ENCODE measurements around the gene CACNA1A.

Gene CACNA1A

GRCh38 chr19:13267889-13268288, 238.4 kb downstream of the CACNA1A start:
- H3K36me3 ChIP-seq (ENCODE audit: control insufficient read depth in 1 of 2, insufficient read depth in 2 of 2, low read depth in 1 of 2, low read length in 2 of 2), result peaks cover 0 to 28% of the 10 kb centered on the region in 2 experiments
- no peak for DNase-seq
- 96% methylated on average over 3 of the region's 4 CpGs for WGBS

GRCh38 chr19:13267131-13267530, 239.1 kb downstream of the CACNA1A start:
- Histone ChIP-seq H3K36me3 (ENCODE audit: control insufficient read depth in 1 of 2, insufficient read depth in 2 of 2, low read depth in 1 of 2, low read length in 2 of 2) (peaks cover 0 to 24% of the 10 kb centered on the region in 2 experiments), H3K9ac (ENCODE audit: low read length) (no peak overlapping the region), H3K4me1 (ENCODE audit: control insufficient read depth, insufficient read depth, low read depth, low read length) (no peaks in the 10 kb centered on the region), H3K79me1 (replicated peaks; ENCODE audit: low read length, poor library complexity, severe bottlenecking) (no peaks in the 10 kb centered on the region), H4K91ac (ENCODE audit: low read length) (no peak overlapping the region), H3K27me3 (ENCODE audit: control insufficient read depth in 1 of 2, insufficient read depth in 1 of 2, low read length in 2 of 2) (peaks cover 0 to 12% of the 10 kb centered on the region in 2 experiments), H3K9me3 (ENCODE audit: control insufficient read depth, low read length) (no peaks in the 10 kb centered on the region), H3K4ac (ENCODE audit: low read depth in 1 of 2, low read length in 2 of 2) (no peak overlapping the region), H4K8ac (ENCODE audit: low read length) (no peak overlapping the region), H2BK5ac (ENCODE audit: low read depth, low read length, poor library complexity, severe bottlenecking) (no peak overlapping the region), H2BK15ac (ENCODE audit: low read depth, poor library complexity, severe bottlenecking) (no peak overlapping the region), H3K4me3 (ENCODE audit: insufficient read depth in 1 of 2, low read depth in 1 of 2, low read length in 2 of 2) (no peak overlapping the region), H3K4me2 (ENCODE audit: low read length, poor library complexity, severe bottlenecking) (no peak overlapping the region), H2BK12ac (ENCODE audit: low read length in 2 of 2) (no peak overlapping the region), H3K23ac (ENCODE audit: low read length in 2 of 2) (no peak overlapping the region), H2AFZ (ENCODE audit: low read depth, low read length) (no peak overlapping the region), H3K27ac (ENCODE audit: low read length, poor library complexity, severe bottlenecking) (no peak overlapping the region), H2AK5ac (ENCODE audit: low read length, severe bottlenecking) (no peak overlapping the region), H2BK120ac (ENCODE audit: low read depth, low read length) (no peak overlapping the region), H3K14ac (ENCODE audit: low read length in 2 of 2) (no peak overlapping the region), H3K18ac (ENCODE audit: low read depth in 1 of 2, low read length in 2 of 2) (no peak overlapping the region)
- 94% methylated on average over 15 of the region's 15 CpGs for WGBS
- DNase-seq, result no peak

More at GRCh38 chr19:13267889-13268288, 238.4 kb downstream of the CACNA1A start:
- H2BK120ac ChIP-seq (ENCODE audit: low read depth, low read length), result no peak overlapping the region
- no peak overlapping the region for H2BK5ac ChIP-seq (ENCODE audit: low read depth, low read length, poor library complexity, severe bottlenecking)
- no peak overlapping the region for H4K8ac ChIP-seq (ENCODE audit: low read length)
- H3K4ac ChIP-seq (ENCODE audit: low read depth in 1 of 2, low read length in 2 of 2), result no peak overlapping the region
- H3K4me3 ChIP-seq (ENCODE audit: insufficient read depth in 1 of 2, low read depth in 1 of 2, low read length in 2 of 2), result no peak overlapping the region
- H3K14ac ChIP-seq (ENCODE audit: low read length in 2 of 2), result no peak overlapping the region
- H4K91ac ChIP-seq (ENCODE audit: low read length), result no peak overlapping the region
- H3K79me1 ChIP-seq (replicated peaks; ENCODE audit: low read length, poor library complexity, severe bottlenecking), result no peaks in the 10 kb centered on the region
- H3K27me3 ChIP-seq (ENCODE audit: control insufficient read depth in 1 of 2, insufficient read depth in 1 of 2, low read length in 2 of 2), result peaks cover 0 to 12% of the 10 kb centered on the region in 2 experiments
- no peak overlapping the region for H2BK15ac ChIP-seq (ENCODE audit: low read depth, poor library complexity, severe bottlenecking)
- no peak overlapping the region for H3K9ac ChIP-seq (ENCODE audit: low read length)
- H2BK12ac ChIP-seq (ENCODE audit: low read length in 2 of 2), result no peak overlapping the region
- no peak overlapping the region for H3K27ac ChIP-seq (ENCODE audit: low read length, poor library complexity, severe bottlenecking)
- no peak overlapping the region for H2AFZ ChIP-seq (ENCODE audit: low read depth, low read length)
- no peaks in the 10 kb centered on the region for H3K4me1 ChIP-seq (ENCODE audit: control insufficient read depth, insufficient read depth, low read depth, low read length)
- no peak overlapping the region for H3K23ac ChIP-seq (ENCODE audit: low read length in 2 of 2)
- no peak overlapping the region for H3K4me2 ChIP-seq (ENCODE audit: low read length, poor library complexity, severe bottlenecking)
- H3K9me3 ChIP-seq (ENCODE audit: control insufficient read depth, low read length), result no peaks in the 10 kb centered on the region
- no peak overlapping the region for H2AK5ac ChIP-seq (ENCODE audit: low read length, severe bottlenecking)
- no peak overlapping the region for H3K18ac ChIP-seq (ENCODE audit: low read depth in 1 of 2, low read length in 2 of 2)

- Histone ChIP-seq H3K9me3 (ENCODE audit: control insufficient read depth, low read length) (no peaks in the 10 kb centered on the region), H3K9ac (ENCODE audit: low read length) (peak overlapping the region; percentile 25), H4K8ac (ENCODE audit: low read length) (no peak overlapping the region), H3K27me3 (ENCODE audit: control insufficient read depth in 1 of 2, insufficient read depth in 1 of 2, low read length in 2 of 2) (peaks cover 0 to 12% of the 10 kb centered on the region in 2 experiments), H2BK5ac (ENCODE audit: low read depth, low read length, poor library complexity, severe bottlenecking) (no peak overlapping the region), H2BK12ac (ENCODE audit: low read length in 2 of 2) (no peak overlapping the region), H3K4me2 (ENCODE audit: low read length, poor library complexity, severe bottlenecking) (no peak overlapping the region), H3K36me3 (ENCODE audit: control insufficient read depth in 1 of 2, insufficient read depth in 2 of 2, low read depth in 1 of 2, low read length in 2 of 2) (peaks cover 0 to 9% of the 10 kb centered on the region in 2 experiments), H4K91ac (ENCODE audit: low read length) (no peak overlapping the region), H2AFZ (ENCODE audit: low read depth, low read length) (no peak overlapping the region), H3K14ac (ENCODE audit: low read length in 2 of 2) (no peak overlapping the region), H3K79me1 (replicated peaks; ENCODE audit: low read length, poor library complexity, severe bottlenecking) (no peaks in the 10 kb centered on the region), H3K4ac (ENCODE audit: low read depth in 1 of 2, low read length in 2 of 2) (no peak overlapping the region), H3K18ac (ENCODE audit: low read depth in 1 of 2, low read length in 2 of 2) (no peak overlapping the region), H2BK15ac (ENCODE audit: low read depth, poor library complexity, severe bottlenecking) (no peak overlapping the region), H3K27ac (ENCODE audit: low read length, poor library complexity, severe bottlenecking) (no peak overlapping the region), H3K23ac (ENCODE audit: low read length in 2 of 2) (no peak overlapping the region), H3K4me1 (ENCODE audit: control insufficient read depth, insufficient read depth, low read depth, low read length) (peaks cover 3% of the 10 kb centered on the region), H2BK120ac (ENCODE audit: low read depth, low read length) (no peak overlapping the region), H2AK5ac (ENCODE audit: low read length, severe bottlenecking) (no peak overlapping the region), H3K4me3 (ENCODE audit: insufficient read depth in 1 of 2, low read depth in 1 of 2, low read length in 2 of 2) (no peak overlapping the region)
- WGBS, result 45% methylated on average over 8 of the region's 8 CpGs
- DNase-seq, result peak; percentile 65
Observed at GRCh38 chr19:13262450-13262849, 243.8 kb downstream of the CACNA1A start.

- Histone ChIP-seq H2BK15ac (ENCODE audit: low read depth, poor library complexity, severe bottlenecking) (no peak overlapping the region), H2AFZ (ENCODE audit: low read depth, low read length) (no peak overlapping the region), H2BK5ac (ENCODE audit: low read depth, low read length, poor library complexity, severe bottlenecking) (no peak overlapping the region), H3K27ac (ENCODE audit: low read length, poor library complexity, severe bottlenecking) (no peak overlapping the region), H3K36me3 (ENCODE audit: control insufficient read depth in 1 of 2, insufficient read depth in 2 of 2, low read depth in 1 of 2, low read length in 2 of 2) (peaks cover 0 to 23% of the 10 kb centered on the region in 2 experiments), H3K27me3 (ENCODE audit: control insufficient read depth in 1 of 2, insufficient read depth in 1 of 2, low read length in 2 of 2) (peaks cover 0 to 7% of the 10 kb centered on the region in 2 experiments), H3K79me1 (replicated peaks; ENCODE audit: low read length, poor library complexity, severe bottlenecking) (no peaks in the 10 kb centered on the region), H3K4me1 (ENCODE audit: control insufficient read depth, insufficient read depth, low read depth, low read length) (peaks cover 3% of the 10 kb centered on the region), H2AK5ac (ENCODE audit: low read length, severe bottlenecking) (no peak overlapping the region), H3K4me3 (ENCODE audit: insufficient read depth in 1 of 2, low read depth in 1 of 2, low read length in 2 of 2) (no peak overlapping the region), H3K4ac (ENCODE audit: low read depth in 1 of 2, low read length in 2 of 2) (no peak overlapping the region), H2BK120ac (ENCODE audit: low read depth, low read length) (no peak overlapping the region), H3K23ac (ENCODE audit: low read length in 2 of 2) (no peak overlapping the region), H3K9ac (ENCODE audit: low read length) (peak overlapping the region; percentile 78), H3K4me2 (ENCODE audit: low read length, poor library complexity, severe bottlenecking) (no peak overlapping the region), H3K9me3 (ENCODE audit: control insufficient read depth, low read length) (peaks cover 7% of the 10 kb centered on the region), H3K14ac (ENCODE audit: low read length in 2 of 2) (no peak overlapping the region), H3K18ac (ENCODE audit: low read depth in 1 of 2, low read length in 2 of 2) (no peak overlapping the region), H2BK12ac (ENCODE audit: low read length in 2 of 2) (no peak overlapping the region), H4K91ac (ENCODE audit: low read length) (no peak overlapping the region), H4K8ac (ENCODE audit: low read length) (no peak overlapping the region)
- DNase-seq, result peak; percentile 85
- WGBS, result 68% methylated on average over 8 of the region's 9 CpGs
Observed at GRCh38 chr19:13260883-13261653, 245.2 kb downstream of the CACNA1A start.

Data from mesenchymal stem cell (in vitro differentiated cells and primary cell).